ENCODE results near the gene FOXRED1.

DNA sequence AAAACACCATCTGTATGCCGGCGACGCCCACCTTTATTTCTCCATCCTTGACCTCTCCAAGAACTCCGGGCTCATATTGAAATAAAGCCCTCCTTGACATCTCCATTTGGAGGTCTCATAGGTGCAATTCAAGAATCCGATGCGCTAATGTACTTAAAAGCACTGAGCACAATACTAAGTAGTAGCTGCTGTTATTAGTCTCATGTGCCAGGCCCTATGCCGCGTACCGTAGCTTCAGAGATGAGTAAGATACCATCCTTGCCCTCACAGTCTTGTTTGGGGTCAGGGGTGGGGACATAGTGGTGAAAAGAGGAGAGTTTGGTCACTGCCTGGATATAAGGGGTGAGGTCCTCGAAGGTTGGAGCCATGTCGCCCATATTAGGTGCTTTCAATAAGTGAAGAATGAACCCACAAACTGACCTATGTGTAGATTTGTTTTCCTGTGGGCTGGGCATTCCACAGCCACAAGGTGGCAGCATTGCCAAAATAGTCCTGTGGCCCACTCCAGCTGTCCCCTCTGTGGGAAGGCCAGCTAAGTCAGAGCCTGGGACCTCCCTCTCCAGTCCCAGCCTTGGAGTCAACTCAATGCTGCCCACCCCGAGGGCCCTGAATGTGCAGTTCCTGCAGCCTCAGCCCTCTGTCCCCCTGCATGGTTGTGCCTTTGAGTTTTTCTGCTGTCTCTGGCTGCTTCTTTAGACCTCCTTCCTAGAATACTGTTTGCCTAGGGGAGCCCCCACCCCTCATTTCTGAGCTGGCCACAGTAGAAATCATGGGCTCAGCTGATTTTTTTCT is 41.4 kb downstream of the FOXRED1 start:
- TF ChIP-seq EP300 (IDR thresholded peaks at IDR 0.05; ENCODE audit: low read depth) = no peak
- TF ChIP-seq, protein P1, sequence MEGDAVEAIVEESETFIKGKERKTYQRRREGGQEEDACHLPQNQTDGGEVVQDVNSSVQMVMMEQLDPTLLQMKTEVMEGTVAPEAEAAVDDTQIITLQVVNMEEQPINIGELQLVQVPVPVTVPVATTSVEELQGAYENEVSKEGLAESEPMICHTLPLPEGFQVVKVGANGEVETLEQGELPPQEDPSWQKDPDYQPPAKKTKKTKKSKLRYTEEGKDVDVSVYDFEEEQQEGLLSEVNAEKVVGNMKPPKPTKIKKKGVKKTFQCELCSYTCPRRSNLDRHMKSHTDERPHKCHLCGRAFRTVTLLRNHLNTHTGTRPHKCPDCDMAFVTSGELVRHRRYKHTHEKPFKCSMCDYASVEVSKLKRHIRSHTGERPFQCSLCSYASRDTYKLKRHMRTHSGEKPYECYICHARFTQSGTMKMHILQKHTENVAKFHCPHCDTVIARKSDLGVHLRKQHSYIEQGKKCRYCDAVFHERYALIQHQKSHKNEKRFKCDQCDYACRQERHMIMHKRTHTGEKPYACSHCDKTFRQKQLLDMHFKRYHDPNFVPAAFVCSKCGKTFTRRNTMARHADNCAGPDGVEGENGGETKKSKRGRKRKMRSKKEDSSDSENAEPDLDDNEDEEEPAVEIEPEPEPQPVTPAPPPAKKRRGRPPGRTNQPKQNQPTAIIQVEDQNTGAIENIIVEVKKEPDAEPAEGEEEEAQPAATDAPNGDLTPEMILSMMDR (IDR thresholded peaks at IDR 0.05) = peak; percentile 76 to 90 (median 84)
- no peak for TF ChIP-seq POLR2AphosphoS5 (IDR thresholded peaks at IDR 0.05)
- no peak for TF ChIP-seq POLR2A (IDR thresholded peaks at IDR 0.05)
